Astrocyte (in vitro differentiated cells and primary cell): ENCODE data around the gene PRKAR2B.

ENCODE experiments used
- CTCF ChIP-seq: IDR thresholded peaks from 2 replicates; pipeline ENCODE4 v1.5.1; 2011; ENCODE audit warnings: low read depth, mild to moderate bottlenecking, inconsistent platforms, low read length, moderate library complexity; ENCODE audit not compliant: insufficient read depth
- EZH2 ChIP-seq: IDR thresholded peaks from 2 replicates; pipeline ENCODE4 v1.6.1; 2012; ENCODE audit warnings: mild to moderate bottlenecking, low read length, inconsistent platforms; ENCODE audit not compliant: insufficient read depth

GRCh38 chr7:107069457-107069856, 25.0 kb downstream of the PRKAR2B start:
- no peak for TF ChIP-seq CTCF
- no peak for TF ChIP-seq EZH2
